SH-SY5Y (cell line): ENCODE data around the gene STAP2.

Experiments
- GATA2 ChIP-seq: IDR thresholded peaks from 2 replicates; pipeline ENCODE4 v1.6.1; 2011; ENCODE audit warnings: mild to moderate bottlenecking, low read depth, low read length
- GATA3 ChIP-seq: IDR thresholded peaks from 2 replicates; pipeline ENCODE4 v1.6.1; 2011; ENCODE audit warnings: low read depth, mild to moderate bottlenecking, low read length, moderate library complexity

STAP2 gene

GRCh38 chr19:4365791-4366665 is 27.4 kb upstream of the STAP2 start:
- TF ChIP-seq GATA3 = no peak
- no peak for TF ChIP-seq GATA2

- TF ChIP-seq GATA3 = no peak
Observed at GRCh38 chr19:4365341-4365740, 26.7 kb upstream of the STAP2 start.

- TF ChIP-seq GATA2 = no peak
- TF ChIP-seq GATA3 = no peak
Observed at GRCh38 chr19:4363571-4364304, 25.1 kb upstream of the STAP2 start.

GRCh38 chr19:4362831-4363545 is 24.4 kb upstream of the STAP2 start:
- TF ChIP-seq GATA2 (no peak), GATA3 (no peak)

- no peak for TF ChIP-seq GATA3
- no peak for TF ChIP-seq GATA2
Observed at GRCh38 chr19:4362101-4362828, 23.6 kb upstream of the STAP2 start.

- TF ChIP-seq GATA2 (no peak), GATA3 (no peak)
Observed at GRCh38 chr19:4361152-4362046, 22.8 kb upstream of the STAP2 start.

GRCh38 chr19:4360641-4361151 is 22.1 kb upstream of the STAP2 start:
- TF ChIP-seq GATA3 (no peak), GATA2 (no peak)

- no peak for TF ChIP-seq GATA2
- no peak for TF ChIP-seq GATA3
Observed at GRCh38 chr19:4360081-4360569, 21.5 kb upstream of the STAP2 start.

- TF ChIP-seq GATA3 (no peak), GATA2 (no peak)
Observed at GRCh38 chr19:4359627-4360000, 21.0 kb upstream of the STAP2 start.

GRCh38 chr19:4358709-4359626 is 20.3 kb upstream of the STAP2 start:
- TF ChIP-seq GATA3 (no peak), GATA2 (no peak)

GRCh38 chr19:4357921-4358326 is 19.3 kb upstream of the STAP2 start:
- TF ChIP-seq GATA3 (no peak), GATA2 (no peak)

- TF ChIP-seq GATA2 (no peak), GATA3 (no peak)
Observed at GRCh38 chr19:4357095-4357797, 18.6 kb upstream of the STAP2 start.
